Activated T-helper 17 cell treated with anti-CD3 and anti-CD28 coated beads, Interleukin-2, amount 50 U/mL, for 72 hours (primary cell): ENCODE measurements around the gene RPN1. TPM values are rescaled to one million over a fixed set of nuclear protein-coding genes. Genes with fewer than 3 reads are reported as not detected.
"Not testable (repeated sequence)": the region's sequence is repeated elsewhere in the genome, so short reads cannot be mapped to it uniquely, and the experiment has no call there.

Experiments
- ATAC-seq: fragments of 150-1000 bp; cut with Tn5 transposase; replicated peaks from 2 replicates; pipeline ENCODE4 v1.10.0; 2021; ENCODE audit warnings: mild to moderate bottlenecking, moderate library complexity
- H3K27ac Mint-ChIP-seq: one replicate; pipeline ENCODE4 v1.8.0; 2022; ENCODE audit warnings: mixed read lengths
- H3K27me3 Mint-ChIP-seq: one replicate; pipeline ENCODE4 v1.8.0; 2022; ENCODE audit warnings: mixed read lengths
- H3K36me3 Mint-ChIP-seq: one replicate; pipeline ENCODE4 v1.8.0; 2022; ENCODE audit warnings: low read depth, mild to moderate bottlenecking, mixed read lengths
- H3K4me1 Mint-ChIP-seq: one replicate; pipeline ENCODE4 v1.8.0; 2022; ENCODE audit warnings: mixed read lengths
- H3K4me3 Mint-ChIP-seq: one replicate; pipeline ENCODE4 v1.8.0; 2022; ENCODE audit warnings: mild to moderate bottlenecking, mixed read lengths
- H3K9me3 Mint-ChIP-seq: one replicate; pipeline ENCODE4 v1.8.0; 2022; ENCODE audit warnings: mixed read lengths
- total RNA-seq, 2 donors: library from RNA; stranded (reverse); gene quantifications; one replicate each; pipeline ENCODE4 v1.2.3, GENCODE V29; 2022

The RPN1 gene
- total RNA-seq, 2 donors from 2014 or later = 106 to 179 TPM

- Mint-ChIP-seq H3K9me3 (no peaks in the 10 kb centered on the region), H3K4me1 (no peaks in the 10 kb centered on the region), H3K36me3 (no peaks in the 10 kb centered on the region), H3K27me3 (no peaks in the 10 kb centered on the region), H3K4me3 (no peak overlapping the region), H3K27ac (no peak overlapping the region)
- no peak for ATAC-seq
These were observed 44.5 kb downstream of the RPN1 start for GRCh38 chr3:128606094-128606493.

GRCh38 chr3:128605091-128606046 is 45.2 kb downstream of the RPN1 start:
- no peaks in the 10 kb centered on the region for H3K27me3 Mint-ChIP-seq
- no peaks in the 10 kb centered on the region for H3K9me3 Mint-ChIP-seq
- no peak overlapping the region for H3K4me3 Mint-ChIP-seq
- no peak for ATAC-seq
- no peaks in the 10 kb centered on the region for H3K36me3 Mint-ChIP-seq
- no peak overlapping the region for H3K27ac Mint-ChIP-seq
- H3K4me1 Mint-ChIP-seq = no peaks in the 10 kb centered on the region

GRCh38 chr3:128603811-128604775 is 46.5 kb downstream of the RPN1 start:
- no peaks in the 10 kb centered on the region for H3K27me3 Mint-ChIP-seq
- no peaks in the 10 kb centered on the region for H3K36me3 Mint-ChIP-seq
- no peak overlapping the region for H3K27ac Mint-ChIP-seq
- no peak overlapping the region for H3K4me3 Mint-ChIP-seq
- H3K9me3 Mint-ChIP-seq = no peaks in the 10 kb centered on the region
- H3K4me1 Mint-ChIP-seq = no peaks in the 10 kb centered on the region
- no peak for ATAC-seq

- no peak overlapping the region for H3K27ac Mint-ChIP-seq
- H3K4me3 Mint-ChIP-seq = no peak overlapping the region
- H3K9me3 Mint-ChIP-seq = no peaks in the 10 kb centered on the region
- no peak for ATAC-seq
- no peaks in the 10 kb centered on the region for H3K36me3 Mint-ChIP-seq
- H3K4me1 Mint-ChIP-seq = no peaks in the 10 kb centered on the region
- no peaks in the 10 kb centered on the region for H3K27me3 Mint-ChIP-seq
These were observed 47.3 kb downstream of the RPN1 start for GRCh38 chr3:128603313-128603712.

GRCh38 chr3:128598884-128599664 is 51.5 kb downstream of the RPN1 start:
- no peaks in the 10 kb centered on the region for H3K27me3 Mint-ChIP-seq
- H3K4me3 Mint-ChIP-seq = no peak overlapping the region
- H3K27ac Mint-ChIP-seq = no peak overlapping the region
- ATAC-seq = no peak
- no peaks in the 10 kb centered on the region for H3K36me3 Mint-ChIP-seq
- no peaks in the 10 kb centered on the region for H3K9me3 Mint-ChIP-seq
- H3K4me1 Mint-ChIP-seq = no peaks in the 10 kb centered on the region

GRCh38 chr3:128597900-128598299 is 52.7 kb downstream of the RPN1 start:
- no peak overlapping the region for H3K27ac Mint-ChIP-seq
- no peak for ATAC-seq

GRCh38 chr3:128592864-128593263 is 57.8 kb downstream of the RPN1 start:
- Mint-ChIP-seq H3K27ac (no peak overlapping the region), H3K36me3 (no peaks in the 10 kb centered on the region), H3K9me3 (no peaks in the 10 kb centered on the region), H3K4me3 (no peak overlapping the region), H3K4me1 (no peaks in the 10 kb centered on the region), H3K27me3 (no peaks in the 10 kb centered on the region)
- ATAC-seq = no peak

More at GRCh38 chr3:128597900-128598299, 52.7 kb downstream of the RPN1 start:
- Mint-ChIP-seq H3K4me1 (no peaks in the 10 kb centered on the region), H3K36me3 (no peaks in the 10 kb centered on the region), H3K4me3 (no peak overlapping the region), H3K9me3 (no peaks in the 10 kb centered on the region), H3K27me3 (no peaks in the 10 kb centered on the region)

- no peaks in the 10 kb centered on the region for H3K9me3 Mint-ChIP-seq
- no peak overlapping the region for H3K27ac Mint-ChIP-seq
- H3K4me3 Mint-ChIP-seq = peak overlapping the region; percentile 5
- no peaks in the 10 kb centered on the region for H3K27me3 Mint-ChIP-seq
- H3K36me3 Mint-ChIP-seq = no peaks in the 10 kb centered on the region
- H3K4me1 Mint-ChIP-seq = no peaks in the 10 kb centered on the region
- ATAC-seq = peak; percentile 90
These were observed 58.7 kb downstream of the RPN1 start for GRCh38 chr3:128591738-128592426.

GRCh38 chr3:128590948-128591347 is 59.7 kb downstream of the RPN1 start:
- Mint-ChIP-seq H3K9me3 (no peaks in the 10 kb centered on the region), H3K27ac (no peak overlapping the region), H3K4me1 (no peaks in the 10 kb centered on the region), H3K4me3 (no peak overlapping the region), H3K27me3 (no peaks in the 10 kb centered on the region), H3K36me3 (no peaks in the 10 kb centered on the region)
- ATAC-seq = no peak

GRCh38 chr3:128589985-128590384 is 60.6 kb downstream of the RPN1 start:
- not testable (repeated sequence) for H3K36me3 Mint-ChIP-seq

GRCh38 chr3:128588147-128588546 is 62.5 kb downstream of the RPN1 start:
- Mint-ChIP-seq H3K27me3 (peaks cover 8% of the 10 kb centered on the region), H3K9me3 (no peaks in the 10 kb centered on the region), H3K27ac (no peak overlapping the region), H3K4me1 (no peaks in the 10 kb centered on the region), H3K36me3 (no peaks in the 10 kb centered on the region), H3K4me3 (no peak overlapping the region)
- no peak for ATAC-seq

More at GRCh38 chr3:128589985-128590384, 60.6 kb downstream of the RPN1 start:
- H3K4me3 Mint-ChIP-seq, H3K4me1 Mint-ChIP-seq, ATAC-seq, H3K27me3 Mint-ChIP-seq, H3K9me3 Mint-ChIP-seq, H3K27ac Mint-ChIP-seq: not testable (repeated sequence)

GRCh38 chr3:128587391-128587790 is 63.2 kb downstream of the RPN1 start:
- Mint-ChIP-seq H3K27ac (no peak overlapping the region), H3K36me3 (no peaks in the 10 kb centered on the region), H3K9me3 (no peaks in the 10 kb centered on the region), H3K27me3 (peaks cover 10% of the 10 kb centered on the region), H3K4me1 (no peaks in the 10 kb centered on the region), H3K4me3 (no peak overlapping the region)
- ATAC-seq = no peak

- H3K27ac Mint-ChIP-seq = peak overlapping the region; percentile 5
- H3K36me3 Mint-ChIP-seq, H3K4me1 Mint-ChIP-seq, H3K9me3 Mint-ChIP-seq, ATAC-seq, H3K4me3 Mint-ChIP-seq: not testable (repeated sequence)
- peaks cover 12% of the 10 kb centered on the region for H3K27me3 Mint-ChIP-seq
These were observed 63.7 kb downstream of the RPN1 start for GRCh38 chr3:128586932-128587331.
